AG04450 (cell line): ENCODE measurements around the gene SOS1. TPM values are rescaled to one million over a fixed set of nuclear protein-coding genes. Genes with fewer than 3 reads are reported as not detected.

Source experiments
- CTCF ChIA-PET: fragments of 300-600, 350-600 bp; formaldehyde crosslinking; extraction: SDS; loops from one replicate; lab custom pipeline; 2022; ENCODE audit warnings: antibody characterized with exemption, inconsistent platforms; lab: Charles Lee
- POLR2A ChIA-PET: fragments of 350-600 bp; formaldehyde crosslinking; extraction: SDS; loops from one replicate; lab custom pipeline; 2021; ENCODE audit warnings: antibody characterized with exemption, inconsistent platforms; lab: Yijun Ruan, JAX
- DNase-seq: peaks from one replicate; pipeline ENCODE4 v3.0.0-alpha.2; 2011; ENCODE audit warnings: low read depth, low spot score
- H3K27ac ChIP-seq: one replicate; pipeline ENCODE4 v1.5.1; 2012; ENCODE audit warnings: low read depth, low read length, control low read depth
- H3K27me3 ChIP-seq: one replicate; pipeline ENCODE4 v1.6.0; 2012; ENCODE audit warnings: low read length; ENCODE audit not compliant: control insufficient read depth, insufficient read depth
- H3K4me3 ChIP-seq: 2 replicates; pipeline ENCODE4 v1.5.1; 2011; ENCODE audit warnings: mild to moderate bottlenecking, low read depth, low read length, control low read depth
- H3K9me3 ChIP-seq: 2 replicates; pipeline ENCODE4 v1.5.1; 2012; ENCODE audit warnings: low read length; ENCODE audit not compliant: control insufficient read depth, insufficient read depth
- polyA plus RNA-seq: library from polyadenylated mRNA; depleted of rRNA; stranded (reverse); fragments of >200 nt; gene quantifications from 2 replicates; pipeline ENCODE4 v1.2.3, GENCODE V29; 2011
- TF ChIP-seq, protein P1 (sequence below): IDR thresholded peaks from 2 replicates; pipeline ENCODE4 v1.5.1; 2011; ENCODE audit warnings: low read depth, low read length, control low read depth, inconsistent platforms

The SOS1 gene
- polyA plus RNA-seq, 1 experiment: 42.2 TPM

DNA sequence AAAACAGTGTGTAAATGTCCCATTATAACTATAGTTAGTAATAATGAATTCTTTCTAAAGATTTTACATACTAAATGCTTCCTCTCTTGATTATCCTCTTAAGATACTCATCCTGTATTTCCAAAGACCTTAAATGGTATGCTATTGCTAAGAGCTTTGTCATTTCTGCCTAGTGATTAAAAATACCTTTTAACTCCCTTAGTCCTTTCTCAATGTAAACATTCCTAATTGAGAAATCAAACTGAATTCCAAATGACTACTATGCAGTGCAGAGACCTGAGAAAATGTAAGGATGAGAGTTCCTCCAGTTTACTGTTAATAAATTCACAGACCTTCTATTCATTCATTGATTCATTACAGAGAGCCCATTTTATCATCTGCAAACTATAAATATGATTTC, 86.9 kb downstream of the SOS1 start:
- H3K27me3 ChIP-seq: no peaks in the 10 kb centered on the region
- TF ChIP-seq, protein P1, sequence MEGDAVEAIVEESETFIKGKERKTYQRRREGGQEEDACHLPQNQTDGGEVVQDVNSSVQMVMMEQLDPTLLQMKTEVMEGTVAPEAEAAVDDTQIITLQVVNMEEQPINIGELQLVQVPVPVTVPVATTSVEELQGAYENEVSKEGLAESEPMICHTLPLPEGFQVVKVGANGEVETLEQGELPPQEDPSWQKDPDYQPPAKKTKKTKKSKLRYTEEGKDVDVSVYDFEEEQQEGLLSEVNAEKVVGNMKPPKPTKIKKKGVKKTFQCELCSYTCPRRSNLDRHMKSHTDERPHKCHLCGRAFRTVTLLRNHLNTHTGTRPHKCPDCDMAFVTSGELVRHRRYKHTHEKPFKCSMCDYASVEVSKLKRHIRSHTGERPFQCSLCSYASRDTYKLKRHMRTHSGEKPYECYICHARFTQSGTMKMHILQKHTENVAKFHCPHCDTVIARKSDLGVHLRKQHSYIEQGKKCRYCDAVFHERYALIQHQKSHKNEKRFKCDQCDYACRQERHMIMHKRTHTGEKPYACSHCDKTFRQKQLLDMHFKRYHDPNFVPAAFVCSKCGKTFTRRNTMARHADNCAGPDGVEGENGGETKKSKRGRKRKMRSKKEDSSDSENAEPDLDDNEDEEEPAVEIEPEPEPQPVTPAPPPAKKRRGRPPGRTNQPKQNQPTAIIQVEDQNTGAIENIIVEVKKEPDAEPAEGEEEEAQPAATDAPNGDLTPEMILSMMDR: no peak
- H3K9me3 ChIP-seq: no peaks in the 10 kb centered on the region
- DNase-seq: peak; percentile 23
- no peak overlapping the region for H3K27ac ChIP-seq
- ChIA-PET CTCF (interaction anchor here (0.6 to 1.6 kb wide), 3 partner anchors 56 to 195 kb away, joined by 3 to 7 read pairs (median 4); no protein-coding TSS in a partner anchor), POLR2A (no interaction called here)
- H3K4me3 ChIP-seq: no peak overlapping the region

DNA sequence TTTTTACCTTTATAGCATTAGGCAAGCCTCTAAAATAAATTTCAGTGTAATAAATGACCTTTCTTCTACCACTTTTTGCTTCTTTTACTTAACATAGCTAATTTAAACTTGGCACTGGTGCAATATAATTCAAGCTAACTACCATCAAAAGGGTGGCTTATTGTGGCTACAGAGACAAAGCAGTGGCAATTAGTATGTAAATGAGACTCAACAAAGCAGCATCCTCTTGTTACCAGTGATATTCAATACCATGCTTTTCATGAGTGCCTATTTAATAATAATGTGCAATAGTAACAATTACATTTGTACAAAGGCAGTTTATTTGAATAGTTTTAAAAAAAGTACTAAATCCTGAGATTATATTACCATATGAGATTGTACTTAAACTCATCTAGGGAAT, 93.4 kb downstream of the SOS1 start:
- DNase-seq: no peak
- TF ChIP-seq, protein P1: no peak
- ChIA-PET CTCF (interaction anchor here (0.7 kb wide), 1 partner anchor 17 kb away, joined by 3 read pairs; no protein-coding TSS in a partner anchor), POLR2A (no interaction called here)
- Histone ChIP-seq H3K9me3 (no peaks in the 10 kb centered on the region), H3K27ac (no peak overlapping the region), H3K27me3 (no peaks in the 10 kb centered on the region), H3K4me3 (no peak overlapping the region)

DNA sequence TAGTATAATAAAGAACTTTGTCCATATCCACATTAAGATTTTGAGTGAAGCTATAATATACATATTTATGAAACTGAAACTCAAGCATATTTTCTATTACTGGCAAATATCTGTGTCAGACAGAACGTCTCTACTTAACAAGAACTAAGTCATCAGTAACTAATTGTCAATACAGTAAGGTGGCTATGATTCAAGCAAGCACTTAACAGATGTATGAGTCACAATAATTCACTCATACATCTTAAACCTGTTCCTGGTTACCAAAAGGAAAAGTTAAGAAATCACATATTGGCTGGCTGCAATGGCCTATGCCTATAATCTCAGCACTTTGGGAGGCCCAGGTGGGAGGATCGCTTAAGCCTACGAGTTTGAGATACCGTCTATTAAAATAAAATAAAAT, 96.0 kb downstream of the SOS1 start:
- ChIA-PET CTCF (interaction anchor here (0.7 kb wide), 1 partner anchor 36 kb away, joined by 5 read pairs; no protein-coding TSS in a partner anchor), POLR2A (no interaction called here)
- Histone ChIP-seq H3K27ac (no peak overlapping the region), H3K27me3 (no peaks in the 10 kb centered on the region), H3K9me3 (no peaks in the 10 kb centered on the region), H3K4me3 (no peak overlapping the region)
- DNase-seq: no peak
- TF ChIP-seq, protein P1: no peak

DNA sequence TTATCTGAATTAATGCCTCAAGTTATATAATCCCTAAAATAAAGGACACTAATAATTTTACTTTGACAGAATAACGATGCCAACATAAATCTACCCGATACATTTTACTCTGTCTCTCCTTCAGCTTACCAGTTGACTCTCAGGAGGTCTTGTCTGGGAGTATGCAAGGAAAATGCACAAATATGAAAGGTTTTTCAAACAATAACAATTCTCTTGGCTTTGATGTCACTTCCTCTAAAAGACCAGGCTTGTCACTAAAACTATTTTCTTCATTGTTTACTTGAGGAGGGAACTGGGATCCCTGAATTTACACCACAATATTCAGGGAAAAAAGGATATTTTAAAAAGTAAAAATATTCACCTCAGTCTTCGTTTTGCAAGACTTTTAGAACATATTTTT, 97.2 kb downstream of the SOS1 start:
- H3K27me3 ChIP-seq: no peaks in the 10 kb centered on the region
- H3K27ac ChIP-seq: no peak overlapping the region
- no peak overlapping the region for H3K4me3 ChIP-seq
- TF ChIP-seq, protein P1: no peak
- ChIA-PET CTCF (interaction anchor here (0.5 kb wide), 1 partner anchor 55 kb away, joined by 4 read pairs; no protein-coding TSS in a partner anchor), POLR2A (no interaction called here)
- no peaks in the 10 kb centered on the region for H3K9me3 ChIP-seq
- DNase-seq: no peak

DNA sequence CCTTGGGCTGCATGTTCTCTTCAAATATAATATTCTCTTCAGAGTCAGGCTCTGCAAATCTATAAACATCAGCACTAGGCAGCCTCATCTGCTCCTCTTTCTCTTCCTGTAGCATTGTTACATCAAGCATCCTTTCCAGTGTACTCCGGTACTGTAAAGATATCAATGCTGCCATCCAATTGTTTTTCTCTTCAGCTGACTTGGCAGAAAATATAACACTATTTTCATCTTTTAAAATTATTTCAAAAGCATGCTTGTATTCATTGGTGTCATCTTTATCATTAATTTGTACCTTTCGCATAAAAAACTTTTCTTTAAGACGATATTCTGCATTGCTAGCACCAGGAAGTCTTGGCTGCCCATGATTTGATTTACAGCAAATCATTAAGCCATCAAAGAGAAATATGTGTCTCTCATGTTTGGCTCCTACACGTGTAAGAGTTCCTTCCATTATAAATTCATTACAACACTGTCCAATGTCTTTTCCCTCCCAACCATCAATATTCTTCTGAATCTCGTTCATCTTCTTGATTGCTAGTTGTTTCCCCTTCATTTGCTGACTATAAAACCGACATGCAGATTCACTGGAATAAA, 98.1 kb downstream of the SOS1 start:
- Histone ChIP-seq H3K9me3 (no peaks in the 10 kb centered on the region), H3K4me3 (no peak overlapping the region), H3K27me3 (no peaks in the 10 kb centered on the region), H3K27ac (no peak overlapping the region)
- POLR2A ChIA-PET: no interaction called here
- no peak for DNase-seq
- CTCF ChIA-PET: no interaction called here
- TF ChIP-seq, protein P1: no peak
